ENCODE results near the gene RFFL. TPM values are rescaled to one million over a fixed set of nuclear protein-coding genes. Genes with fewer than 3 reads are reported as not detected.

RFFL gene
- total RNA-seq, 1 donor from 2014 or later: 27.6 TPM

DNA sequence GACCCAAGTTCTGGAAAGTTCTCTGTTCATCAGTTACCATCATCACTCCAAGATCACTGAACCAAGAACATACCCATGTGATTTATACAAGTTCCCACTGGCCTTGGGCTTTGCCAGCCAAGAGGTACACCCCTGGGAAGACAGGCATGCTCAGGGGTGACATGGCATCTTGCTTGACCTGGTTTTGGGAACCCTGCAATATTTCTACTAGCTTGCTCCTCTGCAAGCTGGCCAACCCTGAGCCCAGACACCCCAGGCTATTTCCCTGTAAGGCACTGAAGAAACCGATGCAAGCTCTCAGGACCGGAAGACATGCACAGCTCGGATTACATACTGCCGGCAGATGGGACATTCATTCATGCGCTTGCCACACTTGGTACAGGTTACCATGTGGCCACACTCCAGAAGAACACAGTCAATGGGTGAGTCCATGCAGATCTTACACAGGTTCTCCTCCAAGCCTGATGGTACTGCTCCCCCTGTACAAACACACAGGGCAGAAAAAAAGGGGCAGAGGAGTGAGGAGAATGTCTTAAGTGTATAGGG is 51.8 kb downstream of the RFFL start:
- H3K27me3 ChIP-seq (ENCODE audit: low read depth): no peaks in the 10 kb centered on the region
- no peak overlapping the region for H3K4me3 ChIP-seq
- no peak for ATAC-seq
- H3K4me1 ChIP-seq: no peaks in the 10 kb centered on the region
- no peak overlapping the region for H3K27ac ChIP-seq
- intact Hi-C loops (cut with DNase I): no loop called here
- H3K36me3 ChIP-seq: peaks cover 86% of the 10 kb centered on the region
- TF ChIP-seq, protein P1, sequence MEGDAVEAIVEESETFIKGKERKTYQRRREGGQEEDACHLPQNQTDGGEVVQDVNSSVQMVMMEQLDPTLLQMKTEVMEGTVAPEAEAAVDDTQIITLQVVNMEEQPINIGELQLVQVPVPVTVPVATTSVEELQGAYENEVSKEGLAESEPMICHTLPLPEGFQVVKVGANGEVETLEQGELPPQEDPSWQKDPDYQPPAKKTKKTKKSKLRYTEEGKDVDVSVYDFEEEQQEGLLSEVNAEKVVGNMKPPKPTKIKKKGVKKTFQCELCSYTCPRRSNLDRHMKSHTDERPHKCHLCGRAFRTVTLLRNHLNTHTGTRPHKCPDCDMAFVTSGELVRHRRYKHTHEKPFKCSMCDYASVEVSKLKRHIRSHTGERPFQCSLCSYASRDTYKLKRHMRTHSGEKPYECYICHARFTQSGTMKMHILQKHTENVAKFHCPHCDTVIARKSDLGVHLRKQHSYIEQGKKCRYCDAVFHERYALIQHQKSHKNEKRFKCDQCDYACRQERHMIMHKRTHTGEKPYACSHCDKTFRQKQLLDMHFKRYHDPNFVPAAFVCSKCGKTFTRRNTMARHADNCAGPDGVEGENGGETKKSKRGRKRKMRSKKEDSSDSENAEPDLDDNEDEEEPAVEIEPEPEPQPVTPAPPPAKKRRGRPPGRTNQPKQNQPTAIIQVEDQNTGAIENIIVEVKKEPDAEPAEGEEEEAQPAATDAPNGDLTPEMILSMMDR (IDR thresholded peaks at IDR 0.05): no peak
- no peak for DNase-seq
- H3K9me3 ChIP-seq: no peaks in the 10 kb centered on the region

DNA sequence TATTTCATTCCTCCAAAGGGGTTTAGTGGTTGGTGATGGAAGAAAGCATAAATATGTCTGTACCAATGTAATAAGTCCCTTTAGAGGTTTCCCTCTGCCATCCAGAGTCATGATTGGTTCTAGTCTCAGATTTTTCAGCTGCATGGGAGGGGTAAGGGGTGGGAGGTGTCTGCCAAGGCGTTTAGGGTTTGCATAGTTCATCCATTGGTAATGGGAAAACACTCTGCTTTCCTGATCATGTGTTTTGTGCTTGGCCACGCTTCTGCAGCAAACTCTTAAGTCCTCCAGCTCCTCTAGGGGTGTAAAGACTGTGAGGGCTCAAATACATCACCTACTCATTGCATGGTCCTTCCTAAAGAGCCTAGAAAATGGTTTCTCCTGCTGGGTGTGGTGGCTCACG is 53.4 kb downstream of the RFFL start:
- no peak overlapping the region for H3K27ac ChIP-seq
- ATAC-seq (no peak), DNase-seq (no peak)
- intact Hi-C loops (cut with DNase I): no loop called here
- no peaks in the 10 kb centered on the region for H3K27me3 ChIP-seq (ENCODE audit: low read depth)
- TF ChIP-seq, protein P1 (IDR thresholded peaks at IDR 0.05): no peak
- no peaks in the 10 kb centered on the region for H3K9me3 ChIP-seq
- H3K4me1 ChIP-seq: no peaks in the 10 kb centered on the region
- no peak overlapping the region for H3K4me3 ChIP-seq
- peaks cover 72% of the 10 kb centered on the region for H3K36me3 ChIP-seq

DNA sequence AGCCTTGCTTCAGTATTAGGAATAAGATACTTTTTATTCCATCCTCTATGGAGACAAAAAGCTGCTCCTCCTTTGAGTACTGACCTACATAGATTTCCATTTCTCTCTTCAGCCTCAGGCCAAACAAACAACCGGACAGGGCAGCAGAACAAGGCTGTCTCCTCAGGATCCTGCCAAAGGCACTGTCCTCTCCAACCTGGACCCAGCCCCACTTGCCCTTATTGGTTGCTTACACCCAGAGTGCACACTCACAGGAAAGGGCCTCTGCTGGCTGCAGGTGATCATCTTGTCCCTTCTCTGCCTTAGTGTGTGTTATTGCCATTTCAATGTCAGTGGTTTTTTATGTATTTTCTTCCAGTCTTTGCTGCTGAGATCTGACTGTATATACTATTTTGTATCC is 56.5 kb downstream of the RFFL start:
- Histone ChIP-seq H3K4me3 (no peak overlapping the region), H3K36me3 (peaks cover 72% of the 10 kb centered on the region), H3K4me1 (no peaks in the 10 kb centered on the region), H3K9me3 (no peaks in the 10 kb centered on the region), H3K27ac (no peak overlapping the region), H3K27me3 (ENCODE audit: low read depth) (no peaks in the 10 kb centered on the region)
- no peak for ATAC-seq
- intact Hi-C loops (cut with DNase I): no loop called here
- DNase-seq: no peak
- TF ChIP-seq, protein P1 (IDR thresholded peaks at IDR 0.05): no peak

DNA sequence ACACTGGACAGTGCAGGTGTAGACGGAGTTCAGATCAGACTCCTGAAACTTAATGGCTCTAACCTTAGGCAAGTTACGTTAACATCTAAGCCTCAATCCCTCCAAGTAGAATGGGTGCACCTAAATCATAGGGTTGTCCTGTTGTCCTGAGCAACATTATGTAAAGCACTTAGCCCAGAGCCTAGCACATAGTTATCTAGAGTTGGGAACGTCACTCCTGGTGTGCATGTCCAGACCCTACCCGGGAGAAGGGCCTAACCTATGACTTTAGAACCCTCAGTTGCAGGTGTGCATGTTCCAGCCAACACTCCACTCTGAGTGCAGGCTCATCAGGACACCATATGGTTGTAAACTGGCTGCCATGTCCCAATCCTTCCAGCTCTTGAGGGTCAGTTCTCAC is 57.2 kb downstream of the RFFL start:
- Histone ChIP-seq H3K36me3 (peaks cover 72% of the 10 kb centered on the region), H3K9me3 (no peaks in the 10 kb centered on the region), H3K4me1 (no peaks in the 10 kb centered on the region), H3K27ac (no peak overlapping the region), H3K4me3 (no peak overlapping the region), H3K27me3 (ENCODE audit: low read depth) (no peaks in the 10 kb centered on the region)
- DNase-seq (no peak), ATAC-seq (no peak)
- intact Hi-C loops (cut with DNase I): no loop called here
- TF ChIP-seq, protein P1 (IDR thresholded peaks at IDR 0.05): no peak

DNA sequence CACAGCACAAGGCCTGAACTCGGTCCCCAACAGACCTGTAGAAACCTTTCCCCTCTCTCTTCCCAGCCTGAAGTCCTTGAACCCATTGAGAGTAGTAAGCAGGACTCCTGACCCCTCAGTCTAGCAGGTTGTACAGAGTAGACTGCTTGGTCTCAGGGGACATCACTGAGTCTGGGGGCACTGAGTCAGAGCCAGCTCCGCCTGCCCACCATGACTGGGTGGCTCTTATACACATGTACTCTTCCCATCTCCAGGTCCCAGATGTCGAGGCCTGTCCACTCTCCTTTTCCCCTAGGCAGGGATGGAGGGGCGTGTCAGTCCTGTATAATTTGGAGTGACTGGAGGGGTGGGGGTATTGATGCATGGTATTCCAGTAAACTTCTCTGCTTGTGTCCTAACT is 59.7 kb downstream of the RFFL start:
- no peaks in the 10 kb centered on the region for H3K27me3 ChIP-seq (ENCODE audit: low read depth)
- no peaks in the 10 kb centered on the region for H3K9me3 ChIP-seq
- H3K27ac ChIP-seq: no peak overlapping the region
- no peak for DNase-seq
- intact Hi-C loops (cut with DNase I): no loop called here
- TF ChIP-seq, protein P1 (IDR thresholded peaks at IDR 0.05): no peak
- peaks cover 71% of the 10 kb centered on the region for H3K36me3 ChIP-seq
- H3K4me1 ChIP-seq: no peaks in the 10 kb centered on the region
- peak in 1 of 2 donors; percentile 6 for ATAC-seq
- no peak overlapping the region for H3K4me3 ChIP-seq

Data from lower lobe of right lung (tissue), 2 donors.